Kidney tubule cell (primary cell): ENCODE measurements around the gene PRKCQ.
"Not testable (repeated sequence)": the region's sequence is repeated elsewhere in the genome, so short reads cannot be mapped to it uniquely, and the experiment has no call there.

Experiments used
- DNase-seq: peaks from one replicate; pipeline ENCODE4 v3.0.0-alpha.2; 2018; ENCODE audit warnings: low spot score

PRKCQ gene

DNA sequence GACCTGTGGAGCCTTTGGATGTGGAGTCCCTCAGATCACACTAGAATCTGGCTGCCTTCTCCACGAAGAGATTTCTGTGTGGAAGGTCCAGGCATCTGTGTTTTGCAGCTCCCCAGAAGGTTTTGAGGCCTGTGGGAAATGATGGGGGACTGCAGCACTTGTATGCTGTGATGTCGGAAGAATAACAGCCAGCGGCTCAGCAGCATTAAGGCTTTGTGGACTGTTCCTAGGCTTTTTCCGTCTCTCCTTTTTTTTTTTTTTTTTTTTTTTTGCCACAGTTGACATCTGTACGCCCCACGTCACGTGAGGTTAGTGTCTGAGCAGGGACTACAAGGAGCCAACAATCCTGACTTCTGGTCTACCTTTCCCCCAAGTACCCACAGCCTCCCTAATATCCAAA, 196.0 kb downstream of the PRKCQ start:
- DNase-seq, result no peak

GRCh38 chr10:6383096-6383812, 196.8 kb downstream of the PRKCQ start:
- DNase-seq, result no peak

DNA sequence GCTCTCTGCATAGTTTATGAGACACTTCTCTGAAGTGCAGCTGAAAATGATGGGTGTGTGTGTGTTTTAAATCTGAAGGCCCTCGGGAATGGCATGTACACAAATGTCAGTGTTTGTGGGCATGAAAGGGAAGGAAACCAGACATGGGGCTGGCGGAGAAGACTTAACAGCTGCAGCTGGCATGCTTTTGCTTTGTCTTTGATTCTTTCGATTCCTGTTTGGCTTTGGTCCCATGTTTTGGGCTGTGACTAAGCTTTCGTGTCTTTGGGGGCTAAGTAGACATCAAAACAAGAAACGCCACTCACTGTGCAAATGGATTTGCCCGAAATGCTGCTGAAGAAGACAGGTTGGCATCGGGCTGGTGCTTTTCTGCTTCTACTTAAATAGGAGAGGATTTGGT, 198.0 kb downstream of the PRKCQ start:
- no peak for DNase-seq

GRCh38 chr10:6380478-6380877, 199.6 kb downstream of the PRKCQ start:
- DNase-seq, result not testable (repeated sequence)

DNA sequence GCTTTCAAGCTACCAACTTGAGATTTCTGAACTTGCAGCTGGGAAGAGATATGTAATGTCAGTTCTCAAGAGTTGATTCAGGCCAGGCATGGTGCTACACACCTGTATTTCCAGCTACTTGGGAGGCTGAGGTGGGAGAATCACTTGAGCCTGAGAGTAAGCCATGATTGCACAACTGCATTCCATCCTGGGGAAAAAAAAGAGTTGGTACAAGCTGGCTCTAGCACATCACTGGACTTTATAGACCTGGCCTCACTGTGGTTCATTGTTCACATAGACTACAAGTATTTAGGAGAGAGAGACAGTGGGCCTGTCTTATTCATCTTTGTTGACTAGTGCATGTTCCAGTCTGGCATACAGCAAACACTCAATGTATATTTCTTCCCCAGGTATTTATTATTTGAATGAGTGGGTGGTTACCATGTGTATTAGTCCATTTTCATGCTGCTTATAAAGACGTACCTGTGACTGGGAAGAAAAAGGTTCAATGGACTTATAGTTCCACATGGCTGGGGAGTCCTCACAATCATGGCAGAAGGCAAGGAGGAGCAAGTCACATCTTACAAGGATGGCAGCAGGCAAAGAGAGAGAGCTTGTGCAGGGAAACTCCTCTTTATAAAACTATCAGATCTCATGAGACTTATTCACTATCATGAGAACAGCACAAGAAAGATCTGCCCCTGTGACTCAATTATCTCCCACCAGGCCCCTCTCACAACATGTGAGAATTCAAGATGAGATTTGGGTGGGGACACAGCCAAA, 200.9 kb downstream of the PRKCQ start:
- DNase-seq, result no peak
